Keratinocyte (primary cell): ENCODE measurements around the gene EXO5.

ENCODE experiments used
- CTCF ChIP-seq, 3 experiments: IDR thresholded peaks in 1 of 3; conservative IDR thresholded peaks in 1 of 3; optimal IDR thresholded peaks in 1 of 3; 2 replicates in 2 of 3; 3 replicates in 1 of 3; pipeline versions ENCODE3 to v1.5.1; 2011; ENCODE audit warnings: low read length in 3 of 3, mild to moderate bottlenecking in 3 of 3, moderate library complexity in 2 of 3, control low read depth in 1 of 3, inconsistent platforms in 1 of 3; ENCODE audit not compliant: insufficient read depth in 2 of 3; ENCODE audit errors: extremely low read depth in 1 of 3
- EZH2 ChIP-seq: IDR thresholded peaks from one replicate; pipeline ENCODE4 v1.6.1; 2012; ENCODE audit warnings: inconsistent platforms, mild to moderate bottlenecking, low read length, moderate library complexity

GRCh38 chr1:40534589-40534988 lies 26.0 kb downstream of the EXO5 start:
- TF ChIP-seq CTCF (optimal IDR thresholded peaks at IDR 0.05 in 1 of 3, IDR thresholded peaks at IDR 0.05 in 1 of 3, conservative IDR thresholded peaks at IDR 0.05 in 1 of 3; ENCODE audit: extremely low read depth in 1 of 3, insufficient read depth in 2 of 3, low read length in 3 of 3) (no peak), EZH2 (no peak)
